ENCODE results near the gene SNTG2.

Gene SNTG2

GRCh38 chr2:1033069-1033468 is 82.4 kb downstream of the SNTG2 start:
- H3K4me3 ChIP-seq (ENCODE audit: control insufficient read depth, low read depth, low read length): no peak overlapping the region
- TF ChIP-seq CTCF (IDR thresholded peaks at IDR 0.05; ENCODE audit: control insufficient read depth, insufficient read depth, low read depth, low read length, missing control alignments): no peak
- DNase-seq (ENCODE audit: low read depth): no peak

- DNase-seq (ENCODE audit: low read depth): no peak
- TF ChIP-seq CTCF (IDR thresholded peaks at IDR 0.05; ENCODE audit: control insufficient read depth, insufficient read depth, low read depth, low read length, missing control alignments): no peak
- H3K4me3 ChIP-seq (ENCODE audit: control insufficient read depth, low read depth, low read length): no peak overlapping the region
Measured at GRCh38 chr2:1037066-1037465, 86.4 kb downstream of the SNTG2 start.

- TF ChIP-seq CTCF (IDR thresholded peaks at IDR 0.05; ENCODE audit: control insufficient read depth, insufficient read depth, low read depth, low read length, missing control alignments): no peak
- DNase-seq (ENCODE audit: low read depth): no peak
- H3K4me3 ChIP-seq (ENCODE audit: control insufficient read depth, low read depth, low read length): no peak overlapping the region
Measured at GRCh38 chr2:1039549-1039948, 88.9 kb downstream of the SNTG2 start.

- TF ChIP-seq CTCF (IDR thresholded peaks at IDR 0.05; ENCODE audit: control insufficient read depth, insufficient read depth, low read depth, low read length, missing control alignments): no peak
- H3K4me3 ChIP-seq (ENCODE audit: control insufficient read depth, low read depth, low read length): no peak overlapping the region
- no peak for DNase-seq (ENCODE audit: low read depth)
Measured at GRCh38 chr2:1041012-1041805, 90.6 kb downstream of the SNTG2 start.

GRCh38 chr2:1045109-1045508 is 94.5 kb downstream of the SNTG2 start:
- no peak for TF ChIP-seq CTCF (IDR thresholded peaks at IDR 0.05; ENCODE audit: control insufficient read depth, insufficient read depth, low read depth, low read length, missing control alignments)
- no peak for DNase-seq (ENCODE audit: low read depth)
- no peak overlapping the region for H3K4me3 ChIP-seq (ENCODE audit: control insufficient read depth, low read depth, low read length)

- no peak for DNase-seq (ENCODE audit: low read depth)
- TF ChIP-seq CTCF (IDR thresholded peaks at IDR 0.05; ENCODE audit: control insufficient read depth, insufficient read depth, low read depth, low read length, missing control alignments): no peak
- H3K4me3 ChIP-seq (ENCODE audit: control insufficient read depth, low read depth, low read length): no peak overlapping the region
Measured at GRCh38 chr2:1046067-1046466, 95.4 kb downstream of the SNTG2 start.

All from AG09309 (cell line).